ENCODE results near the gene NFATC2.

The NFATC2 gene

DNA sequence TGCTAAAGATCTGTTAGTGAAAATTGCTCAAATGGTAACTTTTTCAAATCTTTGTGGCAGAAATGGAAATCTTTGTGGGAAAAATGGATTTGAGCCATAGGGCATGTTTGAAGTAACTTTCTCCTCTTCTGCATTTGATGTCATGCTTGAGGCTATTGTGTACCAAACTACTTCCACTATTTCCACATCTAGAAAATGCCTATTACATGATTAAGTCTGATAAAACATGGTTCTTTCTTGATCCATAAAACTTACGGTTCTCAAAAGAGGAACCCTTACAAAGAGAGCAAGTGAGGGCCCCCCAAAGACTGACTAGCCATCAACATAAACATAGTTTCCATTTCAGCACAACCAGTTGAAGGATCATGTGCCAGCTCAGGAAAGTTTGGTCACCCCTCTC is 150.6 kb downstream of the NFATC2 start:
- no peak for DNase-seq (ENCODE audit: low read depth in 2 of 2)

DNA sequence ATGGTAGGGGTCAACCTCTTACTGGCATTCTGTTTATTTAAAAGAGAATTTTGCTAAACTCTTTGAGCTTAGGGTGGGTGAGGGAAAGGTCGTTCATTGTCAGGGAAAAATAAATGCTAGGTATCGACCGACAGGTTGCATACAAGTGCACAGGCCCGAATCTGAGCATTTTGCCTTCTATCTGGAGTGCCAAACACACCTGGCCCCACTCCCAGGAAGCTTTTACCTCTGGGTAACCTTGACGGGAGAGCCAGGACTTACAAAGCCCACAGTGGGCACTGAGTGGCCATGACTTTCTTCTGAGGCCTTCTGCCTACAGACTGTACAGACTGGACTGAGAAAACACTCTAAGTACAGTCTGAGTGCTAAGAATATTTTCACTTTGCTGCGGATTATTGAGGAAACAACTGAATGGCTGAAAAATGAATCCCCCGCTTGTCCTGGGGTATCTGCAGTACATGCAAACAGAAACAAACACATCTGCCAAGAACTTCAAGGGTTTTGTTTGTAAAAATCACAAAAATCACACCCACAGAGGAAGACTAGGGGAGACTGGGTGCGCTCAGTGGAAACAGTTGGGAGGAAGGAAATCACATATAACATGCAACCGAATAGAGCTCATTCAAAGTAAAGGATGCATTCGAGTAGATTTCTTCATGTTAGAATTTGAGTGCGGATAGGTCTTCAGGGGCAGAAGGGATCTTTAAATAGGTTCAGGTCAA is 152.8 kb downstream of the NFATC2 start:
- DNase-seq (ENCODE audit: low read depth in 2 of 2): no peak

DNA sequence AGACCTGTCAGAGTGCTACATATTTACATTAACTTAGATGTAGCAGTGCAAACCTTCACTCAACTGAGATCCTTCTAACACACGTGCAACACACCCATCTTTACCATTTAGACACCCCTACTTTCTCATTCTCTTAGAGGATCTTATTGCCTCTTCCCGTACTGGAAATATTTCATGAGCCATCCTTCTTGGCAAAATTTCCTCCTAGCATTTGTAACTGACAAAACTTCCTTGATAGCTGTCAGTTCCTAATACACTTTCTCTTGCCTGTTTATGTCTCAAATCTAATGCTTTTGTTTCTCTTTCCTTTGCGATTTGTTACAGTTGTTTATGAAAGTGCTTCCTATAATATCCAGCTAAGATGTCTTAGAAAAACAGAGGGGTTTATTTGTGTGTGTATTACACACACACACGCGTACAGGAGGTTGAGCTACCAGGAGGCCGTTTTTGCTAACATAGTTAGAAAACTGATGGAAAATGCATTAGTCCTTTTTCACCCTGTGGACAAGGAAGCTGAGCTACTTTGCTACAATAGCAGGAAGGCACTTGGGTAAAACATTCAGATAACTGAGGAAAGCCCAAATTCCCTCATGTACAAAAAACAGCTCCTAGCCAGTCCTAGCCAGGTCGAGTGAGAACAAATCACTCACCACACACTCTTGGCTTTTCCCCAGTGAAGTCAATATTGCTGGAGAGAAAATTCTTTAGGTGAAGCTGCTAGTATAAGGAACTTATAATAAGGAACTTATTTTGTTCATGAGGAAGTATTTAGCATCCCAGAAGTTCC is 153.6 kb downstream of the NFATC2 start:
- DNase-seq (ENCODE audit: low read depth in 2 of 2): no peak

DNA sequence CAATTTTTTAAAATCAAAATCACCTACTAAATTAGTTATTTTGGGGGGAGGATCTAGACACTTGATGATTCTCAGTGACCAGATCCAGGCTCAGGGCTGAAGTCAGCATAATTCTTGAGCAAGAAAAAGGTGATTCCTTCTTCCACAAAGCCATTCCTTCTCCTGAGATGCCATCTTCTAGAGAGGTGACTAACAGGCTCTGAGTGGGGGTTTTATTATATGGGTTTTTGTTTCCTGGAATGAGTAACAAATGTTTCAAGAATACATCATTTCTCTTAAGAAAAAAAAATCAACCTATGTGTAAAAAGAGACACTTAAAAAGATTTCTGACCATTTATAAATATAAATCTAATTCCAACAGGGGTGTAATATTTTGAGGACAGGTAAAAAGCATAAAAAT is 154.3 kb downstream of the NFATC2 start:
- no peak for DNase-seq (ENCODE audit: low read depth in 2 of 2)

DNA sequence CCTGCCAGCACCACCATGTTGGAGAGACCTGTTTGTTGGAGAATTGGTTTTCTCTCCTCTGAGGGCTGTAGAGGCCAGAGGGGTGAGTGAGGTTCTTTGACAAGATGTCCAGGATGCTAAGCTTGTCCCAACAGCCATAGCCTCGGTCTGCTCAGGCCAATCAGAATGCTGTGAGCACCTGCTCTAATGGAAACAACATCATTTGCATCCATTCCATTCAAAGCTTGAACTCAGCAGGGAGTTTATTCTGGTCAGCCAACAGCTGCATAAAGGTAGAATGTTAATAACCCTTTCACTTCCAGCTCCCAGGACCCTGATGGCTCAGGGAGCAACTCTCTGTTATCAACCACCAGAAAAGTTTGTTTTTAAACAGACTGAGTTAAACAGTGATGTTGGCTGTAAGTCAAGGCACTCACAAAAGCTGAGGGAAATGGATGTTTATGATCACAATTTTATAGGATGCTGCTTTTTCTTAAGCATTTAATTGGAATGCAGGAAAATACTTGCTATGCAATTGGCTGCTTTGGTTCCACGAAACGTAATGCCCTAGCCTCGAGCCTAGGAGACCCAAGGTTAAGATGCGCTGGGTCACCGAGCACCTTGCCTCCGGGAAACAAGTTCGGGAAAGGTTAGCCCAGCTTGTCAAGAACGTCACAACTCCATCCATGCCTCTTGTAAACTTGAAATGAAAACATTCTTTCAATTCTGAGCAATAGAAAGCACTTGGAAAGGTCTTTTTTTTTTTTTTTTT is 155.2 kb downstream of the NFATC2 start:
- DNase-seq (ENCODE audit: low read depth in 2 of 2): no peak

DNA sequence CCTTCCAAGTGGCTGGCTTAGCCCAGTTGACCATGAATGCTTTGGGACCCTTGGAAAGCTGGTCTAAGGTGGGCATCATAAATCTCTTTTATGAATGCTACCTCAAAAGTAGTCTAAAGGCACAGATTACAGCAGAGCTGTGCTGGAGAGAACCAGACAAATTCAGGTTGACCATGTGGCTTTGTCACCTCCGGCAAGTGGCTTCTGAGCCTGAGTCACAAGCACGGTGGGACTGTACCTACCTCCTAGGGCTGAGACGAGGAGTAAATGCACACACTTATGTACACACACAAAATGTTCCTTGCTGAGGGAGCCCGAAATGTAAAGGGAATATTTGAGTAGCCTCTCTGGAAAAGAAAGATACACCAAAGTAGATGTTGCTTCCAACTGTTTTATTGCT is 155.9 kb downstream of the NFATC2 start:
- DNase-seq (ENCODE audit: low read depth in 2 of 2): no peak

DNA sequence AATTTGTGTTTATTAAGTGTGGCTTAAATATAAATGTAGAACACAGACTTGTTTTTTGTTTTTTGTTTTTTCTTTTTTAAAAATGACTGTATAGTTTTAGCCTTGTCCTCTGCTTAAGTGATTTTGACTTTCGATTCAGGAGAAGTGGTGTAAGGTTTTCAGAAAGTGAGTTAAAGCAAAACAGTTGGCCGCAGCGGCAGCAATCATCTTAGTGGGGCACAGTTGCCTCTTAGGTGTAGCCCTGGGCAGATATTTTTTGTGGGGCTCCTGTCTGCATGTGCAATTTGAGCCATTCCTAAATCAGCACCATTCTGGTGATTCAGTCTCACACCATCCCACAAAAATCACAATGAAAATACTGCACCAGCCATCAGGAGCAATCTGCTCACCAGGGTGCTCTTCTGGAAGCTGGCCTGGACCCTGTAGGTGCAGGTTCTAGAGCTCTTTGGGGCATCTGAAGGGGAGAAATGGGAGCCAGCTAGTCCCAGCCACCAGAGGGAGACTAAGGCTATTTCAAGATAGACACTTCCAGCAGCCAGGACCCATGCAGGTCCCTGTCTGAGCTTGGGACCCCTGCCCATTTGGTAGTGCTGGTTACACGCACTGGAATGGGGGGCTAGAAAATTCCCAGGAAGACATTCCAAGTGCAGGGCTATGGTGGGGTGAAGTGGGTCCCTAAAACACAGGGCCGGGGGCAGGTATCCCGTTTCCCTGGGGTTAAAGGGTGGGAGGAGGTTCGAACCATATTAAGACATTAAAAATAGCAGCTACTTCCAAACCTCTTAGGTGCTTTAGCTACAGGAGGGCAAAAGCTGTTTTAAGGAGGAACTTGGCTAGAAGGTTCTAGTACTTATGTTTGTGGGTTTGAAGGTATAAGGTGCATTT is 156.6 kb downstream of the NFATC2 start:
- DNase-seq (ENCODE audit: low read depth in 2 of 2): no peak

DNA sequence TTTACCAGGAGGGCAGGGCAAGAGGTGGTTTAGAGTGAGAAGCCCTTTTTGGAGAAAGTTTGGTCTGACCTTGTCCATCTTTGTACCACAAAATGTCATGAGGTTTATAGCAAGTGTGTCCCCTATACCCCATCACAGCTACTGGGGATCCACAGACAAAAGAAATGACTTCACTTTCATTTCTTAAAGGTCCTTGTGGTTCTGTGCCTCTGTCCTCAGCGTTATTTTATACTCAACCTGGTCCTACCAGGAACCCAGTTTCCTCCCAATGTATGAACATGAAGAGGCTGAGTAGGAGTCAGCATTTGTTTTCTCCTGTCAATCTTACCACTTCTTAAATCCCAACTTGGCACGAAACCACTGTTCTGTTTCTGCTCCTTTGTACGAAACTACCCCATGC is 157.6 kb downstream of the NFATC2 start:
- DNase-seq (ENCODE audit: low read depth in 2 of 2): no peak

DNA sequence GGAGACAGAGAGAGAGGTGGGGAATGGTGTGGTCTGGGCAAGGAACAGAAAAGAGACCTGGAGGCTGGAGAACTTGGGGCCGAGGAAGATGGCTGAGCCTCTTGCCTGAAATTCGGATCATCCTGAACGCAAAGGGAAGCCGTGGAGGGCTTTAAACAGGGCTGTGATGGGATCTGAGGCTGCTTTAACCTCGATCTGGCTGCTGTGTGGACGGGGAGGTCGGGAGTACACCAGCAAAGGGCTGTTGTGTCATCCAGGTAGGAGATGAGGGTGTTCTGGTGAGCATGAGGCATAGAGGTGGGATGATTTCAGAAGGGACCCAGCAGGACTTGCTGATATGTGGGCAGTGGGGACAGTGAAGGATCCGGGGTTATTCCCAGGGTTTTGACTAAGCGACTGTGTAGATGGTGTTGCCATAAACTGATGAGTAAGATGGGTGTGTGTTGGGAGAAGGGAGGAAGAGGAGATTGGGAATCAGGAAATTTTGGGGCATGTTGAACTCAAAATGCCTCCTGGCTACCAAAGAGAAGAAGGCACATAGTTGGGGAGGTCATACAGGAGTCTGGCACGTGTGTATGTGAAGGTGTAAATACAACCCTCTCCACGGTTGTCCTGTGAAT is 158.5 kb downstream of the NFATC2 start:
- no peak for DNase-seq (ENCODE audit: low read depth in 2 of 2)

DNA sequence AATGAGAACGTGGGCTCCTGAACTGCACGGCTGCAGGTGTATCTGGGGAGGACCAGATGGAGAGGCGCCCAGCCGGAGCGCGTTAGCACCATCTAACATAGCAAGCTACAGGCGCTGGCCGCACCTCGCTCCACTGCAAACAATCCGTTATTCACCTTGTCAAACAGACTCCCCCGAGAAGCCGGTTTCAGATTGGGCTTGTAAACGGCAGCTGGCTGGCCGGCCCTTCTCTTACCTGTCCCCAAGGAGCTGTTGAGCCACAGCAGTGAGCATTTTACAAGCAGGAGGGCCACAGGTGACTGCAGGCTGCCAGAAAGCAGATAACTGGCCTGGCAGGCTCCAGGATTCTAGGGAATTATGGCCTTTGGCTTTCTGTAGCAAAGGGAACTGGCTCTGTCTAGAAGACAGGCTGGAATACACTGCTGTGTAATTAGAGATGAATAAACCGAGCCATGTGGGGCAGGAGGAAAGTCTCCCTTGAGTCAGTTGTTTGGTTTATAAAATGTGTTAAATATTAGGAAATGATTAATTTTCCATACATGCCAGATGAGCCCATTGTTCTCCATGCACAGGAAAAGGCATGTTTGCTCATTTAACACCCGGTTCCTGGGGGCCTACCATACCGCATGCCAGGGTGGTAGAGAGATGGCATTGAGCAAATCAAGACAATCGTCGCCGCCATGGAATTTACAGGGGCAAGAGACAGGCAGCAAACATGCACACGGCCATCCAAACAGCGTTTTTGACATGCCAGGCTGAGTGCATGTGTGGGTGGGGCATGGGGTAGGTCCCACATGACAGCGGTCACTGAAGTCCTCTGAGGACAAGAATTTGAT is 159.3 kb downstream of the NFATC2 start:
- peak in 1 of 2 experiments; percentile 15 for DNase-seq (ENCODE audit: low read depth in 2 of 2)

DNA sequence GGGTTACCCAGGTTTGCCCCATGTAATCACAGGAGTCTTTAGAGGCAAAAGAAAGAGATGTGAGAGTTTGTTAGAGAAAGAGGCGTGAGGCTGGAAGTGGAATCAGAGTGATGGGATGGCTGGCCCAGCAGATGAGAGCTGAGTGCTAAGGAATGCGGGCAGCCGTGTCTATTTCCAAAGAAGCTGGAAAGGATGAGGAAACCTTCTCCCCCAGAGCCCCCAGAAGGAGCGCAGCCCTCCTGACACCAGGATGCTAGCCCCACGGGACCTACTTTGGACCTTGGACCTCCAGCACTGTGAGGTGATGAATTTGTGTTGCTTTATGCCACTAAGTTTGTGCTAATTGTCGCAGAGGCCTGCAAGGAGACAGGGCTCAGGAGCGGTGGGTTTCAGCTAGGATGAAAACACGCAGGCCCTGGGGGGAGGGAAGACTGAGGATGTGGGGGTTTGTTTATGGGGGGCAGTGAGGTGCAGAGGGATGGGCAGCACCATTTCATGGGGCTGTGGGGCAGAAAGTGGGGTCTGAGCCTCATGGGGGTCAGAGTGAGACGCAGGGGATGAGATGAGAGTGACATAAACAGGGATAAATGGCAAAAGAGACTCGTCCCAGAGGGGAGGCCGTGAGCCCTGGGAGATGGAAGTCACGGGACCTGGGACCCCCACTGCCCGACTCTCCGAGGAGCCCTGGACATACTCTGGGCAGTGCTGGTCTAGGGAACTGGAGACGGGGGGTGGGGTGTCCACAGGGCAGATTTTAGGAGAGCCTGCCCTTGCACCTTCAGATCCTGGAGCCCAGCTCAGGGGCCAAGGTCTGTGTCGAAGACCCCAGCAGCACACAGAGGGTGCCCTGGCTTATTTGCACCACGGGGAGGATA is 160.2 kb downstream of the NFATC2 start:
- no peak for DNase-seq (ENCODE audit: low read depth in 2 of 2)

DNA sequence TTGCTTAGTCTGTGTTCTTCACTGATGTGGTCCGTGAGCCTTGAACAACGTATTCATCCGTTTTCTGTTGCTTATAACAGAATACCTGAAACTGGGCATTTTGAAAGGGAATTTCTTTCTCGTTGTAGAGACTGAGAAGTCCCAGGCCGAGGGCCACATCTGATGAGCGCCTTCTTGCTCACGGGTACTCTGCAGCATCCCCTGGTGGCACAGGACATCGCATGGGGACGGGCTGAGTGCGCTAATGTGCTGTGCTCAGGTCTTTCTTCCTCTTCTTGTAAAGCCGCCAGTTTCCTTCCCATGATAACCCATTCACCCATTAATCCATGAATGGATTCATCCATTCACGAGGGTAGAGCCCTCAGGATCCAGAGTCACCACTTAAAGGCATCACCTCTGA is 161.0 kb downstream of the NFATC2 start:
- no peak for DNase-seq (ENCODE audit: low read depth in 2 of 2)

DNA sequence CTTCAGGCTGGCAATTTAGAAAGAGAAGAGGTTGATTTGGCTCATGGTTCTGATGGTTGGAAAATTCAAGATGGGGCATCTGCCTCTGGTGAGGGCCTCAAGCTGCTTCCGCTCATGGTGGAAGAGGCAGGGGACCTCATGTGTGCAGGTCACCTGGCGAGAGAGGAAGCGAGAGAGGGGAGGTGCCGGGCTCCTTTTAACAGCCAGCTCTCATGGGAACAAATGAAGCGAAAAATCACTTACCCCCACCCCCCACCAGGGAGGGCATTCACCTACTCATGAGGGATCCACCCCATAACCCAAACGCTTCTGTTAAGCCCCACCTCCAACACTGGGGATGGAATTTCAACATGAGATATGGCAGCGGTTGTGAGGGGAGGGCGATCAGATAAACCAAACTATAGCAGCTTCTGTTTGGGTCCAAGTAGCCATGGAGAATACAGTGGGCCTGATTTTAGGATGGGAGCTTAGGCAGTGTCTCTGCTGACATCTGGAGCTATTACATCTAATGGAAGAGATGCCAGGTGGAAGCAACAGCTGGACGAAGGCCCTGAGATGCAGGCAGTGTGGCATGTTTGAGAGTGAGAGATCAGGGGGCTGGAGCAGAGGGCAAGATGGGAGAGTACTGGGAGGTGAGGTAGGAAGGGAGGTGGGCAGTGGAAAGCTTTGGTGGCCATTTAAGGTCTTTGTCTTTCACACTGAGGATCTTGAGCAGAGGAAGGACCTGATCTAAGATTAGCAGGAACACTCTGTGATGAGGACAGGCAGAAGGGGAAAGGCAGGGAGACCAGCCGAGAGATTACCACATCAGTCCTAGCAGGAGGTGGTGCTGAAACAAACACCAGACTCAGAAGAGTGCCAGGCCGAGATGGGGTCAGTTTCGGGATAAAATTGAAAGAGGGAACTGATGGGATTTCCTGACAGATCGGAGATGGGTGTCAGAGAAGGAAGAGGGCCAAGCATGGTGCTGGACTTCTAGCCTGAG is 161.8 kb downstream of the NFATC2 start:
- DNase-seq (ENCODE audit: low read depth in 2 of 2): no peak

DNA sequence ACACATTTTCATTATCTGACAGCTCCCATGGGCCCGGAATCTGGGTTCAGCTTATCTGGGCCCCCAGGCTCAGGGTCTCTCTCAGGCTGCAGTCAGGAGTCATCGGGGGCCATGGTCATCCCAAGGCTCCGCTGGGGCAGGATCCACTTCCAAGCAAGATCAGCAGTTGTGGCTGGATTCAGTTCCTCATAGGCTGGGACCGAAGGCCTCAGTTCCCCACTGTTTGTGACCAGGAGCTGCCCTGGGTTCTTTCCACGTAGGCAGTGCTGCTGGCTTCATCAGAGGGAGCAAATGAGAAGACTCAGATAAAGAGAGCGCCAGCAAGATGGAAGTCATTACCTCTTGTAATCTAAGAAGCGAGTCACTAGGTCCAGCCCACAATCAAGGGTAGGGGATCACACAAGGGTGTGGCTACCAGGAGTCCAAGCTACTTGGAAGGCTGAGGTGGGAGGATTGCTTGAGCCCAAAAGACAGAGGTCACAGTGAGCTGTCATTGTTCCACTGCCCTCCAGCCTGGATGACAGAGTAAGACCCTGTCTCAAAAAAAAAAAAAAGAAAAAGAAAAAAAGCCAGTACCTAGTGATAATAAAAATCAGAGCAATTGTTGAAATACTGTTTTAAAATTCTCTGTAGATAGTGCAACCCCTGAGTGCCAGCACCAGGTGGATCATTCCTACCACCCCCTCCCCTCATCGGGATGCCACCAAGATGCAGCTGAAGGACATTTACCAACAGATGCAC is 162.7 kb downstream of the NFATC2 start:
- DNase-seq (ENCODE audit: low read depth in 2 of 2): no peak

DNA sequence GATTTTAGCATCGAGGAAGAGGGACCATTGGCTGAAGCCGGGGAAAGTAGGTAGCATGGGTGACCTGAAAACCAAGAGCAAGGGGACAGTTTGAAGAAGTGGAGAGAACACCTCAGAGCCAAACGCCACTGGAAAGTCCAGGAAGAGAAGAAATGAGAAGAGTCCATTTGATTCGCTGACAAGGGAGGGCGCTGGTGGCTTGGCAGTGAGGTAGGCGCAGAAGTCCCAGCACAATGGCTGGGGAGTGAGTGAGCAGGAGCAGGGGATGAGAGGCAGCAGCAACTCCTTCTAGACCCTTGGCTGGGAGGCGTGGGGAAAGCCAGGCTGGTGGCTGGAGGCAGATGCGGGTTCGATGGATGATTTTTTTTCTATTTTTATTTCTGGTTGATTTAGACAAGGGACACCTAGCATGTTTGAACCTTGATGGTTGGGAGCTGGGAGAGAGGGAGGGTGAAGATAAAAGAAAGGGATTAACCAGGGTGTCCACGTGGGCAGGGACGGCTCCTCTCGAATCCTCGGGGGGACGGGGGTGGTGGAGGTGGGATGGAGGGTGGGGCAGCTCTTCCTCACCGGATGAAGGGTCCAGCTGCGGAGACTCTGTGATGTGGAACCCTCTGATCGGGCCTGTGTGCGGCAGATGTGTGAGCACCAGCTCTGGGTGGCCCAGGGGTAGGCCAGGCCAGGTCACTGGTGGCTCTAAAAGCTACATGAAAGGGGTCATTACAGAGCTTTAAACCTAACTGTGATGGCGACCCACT is 164.2 kb downstream of the NFATC2 start:
- DNase-seq (ENCODE audit: low read depth in 2 of 2): no peak

DNA sequence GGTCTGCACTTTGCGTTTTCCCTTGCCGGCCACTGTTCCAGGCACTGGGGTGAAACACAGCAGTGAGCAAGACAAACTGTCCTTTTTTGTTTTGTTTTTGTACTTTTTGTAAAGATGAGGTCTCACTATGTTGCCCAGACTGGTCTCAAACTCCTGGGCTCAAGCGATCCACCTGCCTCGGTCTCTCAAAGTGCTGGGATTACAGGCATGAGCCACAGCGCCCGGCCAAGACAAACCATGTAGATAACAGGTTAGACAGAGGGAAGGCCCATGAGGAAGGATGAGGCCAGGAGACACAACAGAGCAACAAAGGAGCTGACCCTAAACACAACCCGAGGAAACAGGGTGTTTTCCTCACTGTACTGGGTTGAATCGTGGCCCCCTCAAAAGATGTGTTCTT is 165.4 kb downstream of the NFATC2 start:
- no peak for DNase-seq (ENCODE audit: low read depth in 2 of 2)

DNA sequence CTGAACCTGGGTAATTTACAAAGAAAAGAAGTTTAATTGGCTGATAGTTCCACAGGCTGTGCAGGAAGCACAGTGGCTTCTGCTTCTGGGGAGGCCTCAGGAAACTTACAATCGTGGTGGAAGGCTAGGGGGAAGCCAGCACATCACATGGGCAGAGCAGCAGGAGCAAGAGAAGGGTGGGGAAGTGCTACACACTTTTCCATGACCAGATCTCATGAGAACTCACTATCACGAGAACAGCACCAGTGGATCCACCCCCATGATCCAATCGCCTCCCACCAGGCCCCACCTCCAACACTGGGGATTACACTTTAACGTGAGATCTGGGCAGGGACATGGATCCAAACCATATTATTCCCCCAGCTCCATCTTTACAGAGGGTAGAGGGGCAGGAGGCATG is 166.4 kb downstream of the NFATC2 start:
- DNase-seq (ENCODE audit: low read depth in 2 of 2): no peak

Data from fibroblast of skin of left quadriceps (primary cell).